ENCODE measurements around the gene DUOXA2.

DNA sequence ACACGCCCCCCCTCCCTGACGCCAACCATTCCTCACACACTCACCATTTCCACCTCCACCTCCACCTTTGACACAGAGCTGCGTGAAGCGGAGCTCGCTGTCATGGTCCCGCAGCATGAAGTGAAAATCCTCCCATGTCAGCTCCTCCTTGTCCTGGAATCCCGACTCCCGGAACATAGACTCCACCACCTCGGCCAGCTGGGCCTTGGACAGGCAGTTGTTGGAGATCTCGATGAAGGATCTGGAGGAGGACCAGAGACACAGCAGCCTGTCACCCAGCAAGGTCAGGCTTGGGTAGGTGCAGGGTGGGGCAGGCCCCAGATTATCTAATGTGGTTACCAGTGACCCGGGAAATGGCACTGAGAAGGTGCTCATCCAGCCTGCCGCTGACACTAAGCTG lies 12.4 kb upstream of the DUOXA2 start:
- TF ChIP-seq, protein P1, sequence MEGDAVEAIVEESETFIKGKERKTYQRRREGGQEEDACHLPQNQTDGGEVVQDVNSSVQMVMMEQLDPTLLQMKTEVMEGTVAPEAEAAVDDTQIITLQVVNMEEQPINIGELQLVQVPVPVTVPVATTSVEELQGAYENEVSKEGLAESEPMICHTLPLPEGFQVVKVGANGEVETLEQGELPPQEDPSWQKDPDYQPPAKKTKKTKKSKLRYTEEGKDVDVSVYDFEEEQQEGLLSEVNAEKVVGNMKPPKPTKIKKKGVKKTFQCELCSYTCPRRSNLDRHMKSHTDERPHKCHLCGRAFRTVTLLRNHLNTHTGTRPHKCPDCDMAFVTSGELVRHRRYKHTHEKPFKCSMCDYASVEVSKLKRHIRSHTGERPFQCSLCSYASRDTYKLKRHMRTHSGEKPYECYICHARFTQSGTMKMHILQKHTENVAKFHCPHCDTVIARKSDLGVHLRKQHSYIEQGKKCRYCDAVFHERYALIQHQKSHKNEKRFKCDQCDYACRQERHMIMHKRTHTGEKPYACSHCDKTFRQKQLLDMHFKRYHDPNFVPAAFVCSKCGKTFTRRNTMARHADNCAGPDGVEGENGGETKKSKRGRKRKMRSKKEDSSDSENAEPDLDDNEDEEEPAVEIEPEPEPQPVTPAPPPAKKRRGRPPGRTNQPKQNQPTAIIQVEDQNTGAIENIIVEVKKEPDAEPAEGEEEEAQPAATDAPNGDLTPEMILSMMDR (IDR thresholded peaks at IDR 0.05; ENCODE audit: low read depth, low read length), result no peak
- no peak for TF ChIP-seq EZH2phosphoT487 (IDR thresholded peaks at IDR 0.05; ENCODE audit: low read depth)

Data from OCI-LY3 (cell line).